Measurements from ENCODE around the gene ZMYND15. TPM values are rescaled to one million over a fixed set of nuclear protein-coding genes. Genes with fewer than 3 reads are reported as not detected.

ZMYND15 gene
- polyA plus RNA-seq, 1 donor from 2014 or later, result not detected

DNA sequence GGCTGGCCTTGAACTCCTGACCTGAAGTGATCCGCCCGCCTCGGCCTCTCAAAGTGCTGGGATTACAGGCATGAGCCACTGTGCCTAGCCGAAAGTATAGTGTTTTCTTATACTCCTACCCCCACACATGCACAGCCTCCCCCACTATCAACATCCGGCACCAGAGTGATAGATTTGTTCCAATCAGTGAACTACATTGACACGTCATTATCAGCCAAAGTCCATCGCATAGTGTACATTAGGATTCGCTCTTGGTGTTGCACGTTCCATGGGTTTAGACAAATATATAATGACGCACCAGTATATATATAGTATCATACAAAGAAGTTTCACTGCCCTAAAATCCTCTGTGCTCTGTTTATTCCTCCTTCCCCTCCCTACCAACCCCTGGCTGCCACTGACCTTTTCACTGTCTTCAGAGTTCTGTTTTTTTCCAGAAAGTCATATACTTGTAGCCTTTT lies 20.2 kb downstream of the ZMYND15 start:
- no peak overlapping the region for H2AFZ ChIP-seq (ENCODE audit: low read depth, low read length)
- no peaks in the 10 kb centered on the region for H3K9me3 ChIP-seq (ENCODE audit: low read length)
- TF ChIP-seq, protein P1, sequence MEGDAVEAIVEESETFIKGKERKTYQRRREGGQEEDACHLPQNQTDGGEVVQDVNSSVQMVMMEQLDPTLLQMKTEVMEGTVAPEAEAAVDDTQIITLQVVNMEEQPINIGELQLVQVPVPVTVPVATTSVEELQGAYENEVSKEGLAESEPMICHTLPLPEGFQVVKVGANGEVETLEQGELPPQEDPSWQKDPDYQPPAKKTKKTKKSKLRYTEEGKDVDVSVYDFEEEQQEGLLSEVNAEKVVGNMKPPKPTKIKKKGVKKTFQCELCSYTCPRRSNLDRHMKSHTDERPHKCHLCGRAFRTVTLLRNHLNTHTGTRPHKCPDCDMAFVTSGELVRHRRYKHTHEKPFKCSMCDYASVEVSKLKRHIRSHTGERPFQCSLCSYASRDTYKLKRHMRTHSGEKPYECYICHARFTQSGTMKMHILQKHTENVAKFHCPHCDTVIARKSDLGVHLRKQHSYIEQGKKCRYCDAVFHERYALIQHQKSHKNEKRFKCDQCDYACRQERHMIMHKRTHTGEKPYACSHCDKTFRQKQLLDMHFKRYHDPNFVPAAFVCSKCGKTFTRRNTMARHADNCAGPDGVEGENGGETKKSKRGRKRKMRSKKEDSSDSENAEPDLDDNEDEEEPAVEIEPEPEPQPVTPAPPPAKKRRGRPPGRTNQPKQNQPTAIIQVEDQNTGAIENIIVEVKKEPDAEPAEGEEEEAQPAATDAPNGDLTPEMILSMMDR (IDR thresholded peaks at IDR 0.05; ENCODE audit: poor library complexity, severe bottlenecking), result no peak
- no peak for TF ChIP-seq EP300 (conservative IDR thresholded peaks at IDR 0.05; ENCODE audit: poor library complexity, severe bottlenecking)
- no peak for TF ChIP-seq POLR2AphosphoS5 (IDR thresholded peaks at IDR 0.05)
- TF ChIP-seq TAF1 (IDR thresholded peaks at IDR 0.05; ENCODE audit: low read depth), result no peak
- no peak overlapping the region for H3K27ac ChIP-seq (ENCODE audit: low read length)
- no peaks in the 10 kb centered on the region for H3K79me2 ChIP-seq (replicated peaks; ENCODE audit: insufficient read depth, low read length)
- H3K9me2 ChIP-seq (ENCODE audit: insufficient read depth, low read length), result no peaks in the 10 kb centered on the region
- H3K27me3 ChIP-seq (ENCODE audit: insufficient read depth, low read depth, low read length), result no peaks in the 10 kb centered on the region
- H3K36me3 ChIP-seq (ENCODE audit: insufficient read depth, low read length), result no peaks in the 10 kb centered on the region
- H3F3A ChIP-seq (ENCODE audit: insufficient read depth, low read length, poor library complexity, severe bottlenecking), result no peaks in the 10 kb centered on the region
- H4K20me1 ChIP-seq (ENCODE audit: insufficient read depth), result no peaks in the 10 kb centered on the region
- H3K9ac ChIP-seq (ENCODE audit: low read length), result no peak overlapping the region
- no peak overlapping the region for H3K4me2 ChIP-seq (ENCODE audit: low read length)
- H3K4me3 ChIP-seq (ENCODE audit: low read length), result no peak overlapping the region

DNA sequence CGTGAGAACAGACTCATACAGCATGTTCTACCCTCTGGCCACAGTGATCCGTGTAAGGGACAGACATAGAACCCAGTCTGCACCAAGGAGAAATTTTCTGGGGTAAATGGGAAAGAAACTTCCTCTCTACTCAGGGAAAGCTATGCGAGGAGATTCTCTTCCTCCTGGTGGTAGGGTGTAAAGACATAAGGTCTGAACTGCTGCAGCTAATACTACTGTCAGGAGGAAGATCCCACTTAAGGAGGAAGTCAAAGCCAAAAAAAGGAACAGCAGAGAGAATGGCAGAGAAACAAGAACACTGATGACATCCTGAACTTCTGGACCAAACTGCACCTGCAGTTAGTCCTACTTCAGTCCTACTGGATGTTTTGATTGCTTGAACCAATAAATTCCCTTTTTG lies 25.0 kb downstream of the ZMYND15 start:
- Histone ChIP-seq H3K9me3 (ENCODE audit: low read length) (no peaks in the 10 kb centered on the region), H3F3A (ENCODE audit: insufficient read depth, low read length, poor library complexity, severe bottlenecking) (no peaks in the 10 kb centered on the region), H3K79me2 (replicated peaks; ENCODE audit: insufficient read depth, low read length) (no peaks in the 10 kb centered on the region), H3K27ac (ENCODE audit: low read length) (no peak overlapping the region), H3K36me3 (ENCODE audit: insufficient read depth, low read length) (no peaks in the 10 kb centered on the region), H3K9ac (ENCODE audit: low read length) (no peak overlapping the region), H3K27me3 (ENCODE audit: insufficient read depth, low read depth, low read length) (no peaks in the 10 kb centered on the region), H3K4me2 (ENCODE audit: low read length) (no peak overlapping the region), H3K9me2 (ENCODE audit: insufficient read depth, low read length) (no peaks in the 10 kb centered on the region), H3K4me3 (ENCODE audit: low read length) (no peak overlapping the region), H2AFZ (ENCODE audit: low read depth, low read length) (no peak overlapping the region), H4K20me1 (ENCODE audit: insufficient read depth) (no peaks in the 10 kb centered on the region)
- TF ChIP-seq EZH2 (IDR thresholded peaks at IDR 0.05; ENCODE audit: borderline replicate concordance, insufficient read depth, low read length, poor library complexity, severe bottlenecking) (no peak), TAF1 (IDR thresholded peaks at IDR 0.05; ENCODE audit: low read depth) (no peak), RAD21 (conservative IDR thresholded peaks at IDR 0.05) (no peak), MXI1 (conservative IDR thresholded peaks at IDR 0.05; ENCODE audit: poor library complexity, severe bottlenecking) (no peak), SMC3 (conservative IDR thresholded peaks at IDR 0.05; ENCODE audit: poor library complexity) (no peak), EP300 (conservative IDR thresholded peaks at IDR 0.05; ENCODE audit: poor library complexity, severe bottlenecking) (no peak), POLR2AphosphoS5 (IDR thresholded peaks at IDR 0.05) (no peak)
- TF ChIP-seq, protein P2, sequence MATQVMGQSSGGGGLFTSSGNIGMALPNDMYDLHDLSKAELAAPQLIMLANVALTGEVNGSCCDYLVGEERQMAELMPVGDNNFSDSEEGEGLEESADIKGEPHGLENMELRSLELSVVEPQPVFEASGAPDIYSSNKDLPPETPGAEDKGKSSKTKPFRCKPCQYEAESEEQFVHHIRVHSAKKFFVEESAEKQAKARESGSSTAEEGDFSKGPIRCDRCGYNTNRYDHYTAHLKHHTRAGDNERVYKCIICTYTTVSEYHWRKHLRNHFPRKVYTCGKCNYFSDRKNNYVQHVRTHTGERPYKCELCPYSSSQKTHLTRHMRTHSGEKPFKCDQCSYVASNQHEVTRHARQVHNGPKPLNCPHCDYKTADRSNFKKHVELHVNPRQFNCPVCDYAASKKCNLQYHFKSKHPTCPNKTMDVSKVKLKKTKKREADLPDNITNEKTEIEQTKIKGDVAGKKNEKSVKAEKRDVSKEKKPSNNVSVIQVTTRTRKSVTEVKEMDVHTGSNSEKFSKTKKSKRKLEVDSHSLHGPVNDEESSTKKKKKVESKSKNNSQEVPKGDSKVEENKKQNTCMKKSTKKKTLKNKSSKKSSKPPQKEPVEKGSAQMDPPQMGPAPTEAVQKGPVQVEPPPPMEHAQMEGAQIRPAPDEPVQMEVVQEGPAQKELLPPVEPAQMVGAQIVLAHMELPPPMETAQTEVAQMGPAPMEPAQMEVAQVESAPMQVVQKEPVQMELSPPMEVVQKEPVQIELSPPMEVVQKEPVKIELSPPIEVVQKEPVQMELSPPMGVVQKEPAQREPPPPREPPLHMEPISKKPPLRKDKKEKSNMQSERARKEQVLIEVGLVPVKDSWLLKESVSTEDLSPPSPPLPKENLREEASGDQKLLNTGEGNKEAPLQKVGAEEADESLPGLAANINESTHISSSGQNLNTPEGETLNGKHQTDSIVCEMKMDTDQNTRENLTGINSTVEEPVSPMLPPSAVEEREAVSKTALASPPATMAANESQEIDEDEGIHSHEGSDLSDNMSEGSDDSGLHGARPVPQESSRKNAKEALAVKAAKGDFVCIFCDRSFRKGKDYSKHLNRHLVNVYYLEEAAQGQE (IDR thresholded peaks at IDR 0.05; ENCODE audit: borderline replicate concordance), result no peak
- TF ChIP-seq, protein P1 (IDR thresholded peaks at IDR 0.05; ENCODE audit: poor library complexity, severe bottlenecking), result no peak
